Esophagus squamous epithelium (tissue), 4 donors: ENCODE results near the gene NEK1.

Experiments used
- CTCF ChIP-seq, 6 experiments: fragments of 450-650 bp in 4 of 6; fragments of 200-600 bp in 2 of 6; sonication (generic) in 2 of 6; IDR thresholded peaks; one replicate each; pipeline ENCODE4 v1.5.1; 2016 to 2019; ENCODE audit warnings: antibody characterized with exemption in 6 of 6, mild to moderate bottlenecking in 4 of 6, moderate library complexity in 4 of 6
- POLR2A ChIP-seq, 4 donors: fragments of 450-650 bp; IDR thresholded peaks; one replicate each; pipeline ENCODE4 v1.6.1; 2017; ENCODE audit warnings: antibody characterized with exemption in 4 of 4, mild to moderate bottlenecking in 4 of 4, moderate library complexity in 3 of 4

DNA sequence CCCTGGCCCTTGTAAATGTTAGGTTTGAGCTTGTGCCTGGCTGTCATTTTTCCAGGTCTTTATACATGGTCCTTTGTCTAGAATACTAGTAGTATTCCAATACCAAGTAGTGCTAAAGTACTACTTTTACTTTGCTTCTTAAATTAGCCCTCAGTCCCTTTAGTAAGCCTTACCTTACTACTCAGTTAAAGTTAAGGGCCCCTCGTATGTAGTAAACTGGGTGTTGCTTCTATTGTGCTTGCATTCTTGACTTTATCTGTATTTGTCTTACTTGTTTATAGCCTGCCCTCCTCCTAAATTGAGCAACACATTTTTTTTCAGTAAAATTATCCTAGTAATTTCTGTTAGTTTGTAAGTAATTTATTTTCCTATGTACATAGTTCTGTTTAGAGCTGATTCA is 33.2 kb upstream of the NEK1 start:
- TF ChIP-seq CTCF (IDR thresholded peaks at IDR 0.05) (no peak), POLR2A (IDR thresholded peaks at IDR 0.05) (no peak)
